GM23338 (cell line): ENCODE measurements around the gene FREY1.

ENCODE experiments used
- CREB1 ChIP-seq: fragments of 250-450 bp; sonication (Bioruptor Pico); IDR thresholded peaks from 2 replicates; pipeline ENCODE4 v1.5.0; 2020; ENCODE audit warnings: low read depth, mild to moderate bottlenecking, moderate library complexity
- ETS1 ChIP-seq: IDR thresholded peaks from 2 replicates; pipeline ENCODE4 v1.6.1; 2016; ENCODE audit warnings: antibody characterized with exemption
- EZH2 ChIP-seq: fragments of 200-600 bp; sonication (generic); IDR thresholded peaks from one replicate; pipeline ENCODE4 v1.8.0; 2017; ENCODE audit warnings: antibody characterized with exemption, mild to moderate bottlenecking, low read depth; ENCODE audit not compliant: unreplicated experiment
- EZH2phosphoT487 ChIP-seq: fragments of 200-600 bp; sonication (generic); IDR thresholded peaks from one replicate; pipeline ENCODE4 v1.8.1; 2018; ENCODE audit warnings: antibody characterized with exemption; ENCODE audit not compliant: unreplicated experiment
- JUNB ChIP-seq: IDR thresholded peaks from one replicate; pipeline ENCODE4 v1.6.1; 2016; ENCODE audit warnings: antibody characterized with exemption; ENCODE audit not compliant: unreplicated experiment
- NANOG ChIP-seq: IDR thresholded peaks from 2 replicates; pipeline ENCODE4 v1.6.1; 2016; ENCODE audit warnings: antibody characterized with exemption, borderline replicate concordance
- POLR2AphosphoS5 ChIP-seq: IDR thresholded peaks from 2 replicates; pipeline ENCODE4 v1.6.1; 2016; ENCODE audit warnings: antibody characterized with exemption, low read depth
- TF ChIP-seq, protein P1 (sequence below), 2 experiments: fragments of 200-600 bp in 1 of 2; sonication (generic) in 1 of 2; conservative IDR thresholded peaks; 2 replicates each; pipeline versions ENCODE4 v1.5.1 to v1.6.1; 2016 to 2017; ENCODE audit warnings: antibody characterized with exemption in 2 of 2, low read depth in 2 of 2, mild to moderate bottlenecking in 2 of 2, moderate library complexity in 1 of 2
- TF ChIP-seq, protein P2 (sequence below): IDR thresholded peaks from one replicate; pipeline ENCODE4 v1.6.1; 2018; ENCODE audit warnings: antibody characterized with exemption; ENCODE audit not compliant: unreplicated experiment

DNA sequence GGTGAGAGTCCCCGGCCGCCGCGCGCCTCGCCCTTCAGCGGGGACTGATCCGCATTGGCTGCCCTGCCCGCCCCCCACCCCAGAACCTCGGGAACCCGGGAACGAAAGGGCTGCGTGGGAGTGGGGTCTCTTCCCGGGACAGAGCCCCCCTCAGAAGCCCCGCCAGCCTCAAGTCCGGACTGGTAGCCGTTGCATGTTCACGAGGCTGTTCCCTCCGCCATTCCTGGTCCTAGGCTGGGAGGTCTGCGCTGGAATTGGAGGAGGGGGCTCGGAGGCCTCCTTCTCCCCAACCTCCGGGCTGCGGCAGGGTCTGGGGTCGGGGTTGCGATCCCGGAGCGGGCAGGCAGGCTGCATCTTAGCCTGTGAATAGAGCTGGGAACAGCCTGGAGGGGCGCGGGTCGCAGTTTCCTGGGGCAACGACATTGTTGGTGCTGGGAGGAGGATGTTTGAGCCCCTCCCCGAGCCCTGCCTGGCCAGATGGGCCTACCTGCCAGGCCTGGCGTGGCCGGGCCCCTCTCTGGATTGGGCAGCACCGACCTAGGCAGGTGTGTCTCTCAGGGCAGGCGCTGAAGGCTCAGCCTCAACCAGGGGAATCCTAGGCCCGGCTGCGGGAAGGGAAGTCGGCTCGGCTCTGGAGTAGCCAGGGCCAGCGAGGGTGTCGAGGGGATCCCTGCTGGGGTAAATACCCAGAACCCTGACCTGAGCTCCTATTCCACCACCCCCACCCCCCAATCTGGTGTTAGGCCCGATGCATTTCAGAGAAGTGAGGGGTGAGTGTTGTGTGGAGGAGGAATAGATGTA lies 20.9 kb downstream of the FREY1 start:
- TF ChIP-seq, protein P1, sequence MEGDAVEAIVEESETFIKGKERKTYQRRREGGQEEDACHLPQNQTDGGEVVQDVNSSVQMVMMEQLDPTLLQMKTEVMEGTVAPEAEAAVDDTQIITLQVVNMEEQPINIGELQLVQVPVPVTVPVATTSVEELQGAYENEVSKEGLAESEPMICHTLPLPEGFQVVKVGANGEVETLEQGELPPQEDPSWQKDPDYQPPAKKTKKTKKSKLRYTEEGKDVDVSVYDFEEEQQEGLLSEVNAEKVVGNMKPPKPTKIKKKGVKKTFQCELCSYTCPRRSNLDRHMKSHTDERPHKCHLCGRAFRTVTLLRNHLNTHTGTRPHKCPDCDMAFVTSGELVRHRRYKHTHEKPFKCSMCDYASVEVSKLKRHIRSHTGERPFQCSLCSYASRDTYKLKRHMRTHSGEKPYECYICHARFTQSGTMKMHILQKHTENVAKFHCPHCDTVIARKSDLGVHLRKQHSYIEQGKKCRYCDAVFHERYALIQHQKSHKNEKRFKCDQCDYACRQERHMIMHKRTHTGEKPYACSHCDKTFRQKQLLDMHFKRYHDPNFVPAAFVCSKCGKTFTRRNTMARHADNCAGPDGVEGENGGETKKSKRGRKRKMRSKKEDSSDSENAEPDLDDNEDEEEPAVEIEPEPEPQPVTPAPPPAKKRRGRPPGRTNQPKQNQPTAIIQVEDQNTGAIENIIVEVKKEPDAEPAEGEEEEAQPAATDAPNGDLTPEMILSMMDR (conservative IDR thresholded peaks at IDR 0.05; ENCODE audit: low read depth in 2 of 2), result no peak
- TF ChIP-seq CREB1 (CRISPR knock-in tag) (no peak), POLR2AphosphoS5 (0 out of 2 replicates have a peak, but pooled peaks have one; percentile 7), ETS1 (no peak), EZH2phosphoT487 (no peak), NANOG (no peak), JUNB (no peak), EZH2 (no peak)
- TF ChIP-seq, protein P2, sequence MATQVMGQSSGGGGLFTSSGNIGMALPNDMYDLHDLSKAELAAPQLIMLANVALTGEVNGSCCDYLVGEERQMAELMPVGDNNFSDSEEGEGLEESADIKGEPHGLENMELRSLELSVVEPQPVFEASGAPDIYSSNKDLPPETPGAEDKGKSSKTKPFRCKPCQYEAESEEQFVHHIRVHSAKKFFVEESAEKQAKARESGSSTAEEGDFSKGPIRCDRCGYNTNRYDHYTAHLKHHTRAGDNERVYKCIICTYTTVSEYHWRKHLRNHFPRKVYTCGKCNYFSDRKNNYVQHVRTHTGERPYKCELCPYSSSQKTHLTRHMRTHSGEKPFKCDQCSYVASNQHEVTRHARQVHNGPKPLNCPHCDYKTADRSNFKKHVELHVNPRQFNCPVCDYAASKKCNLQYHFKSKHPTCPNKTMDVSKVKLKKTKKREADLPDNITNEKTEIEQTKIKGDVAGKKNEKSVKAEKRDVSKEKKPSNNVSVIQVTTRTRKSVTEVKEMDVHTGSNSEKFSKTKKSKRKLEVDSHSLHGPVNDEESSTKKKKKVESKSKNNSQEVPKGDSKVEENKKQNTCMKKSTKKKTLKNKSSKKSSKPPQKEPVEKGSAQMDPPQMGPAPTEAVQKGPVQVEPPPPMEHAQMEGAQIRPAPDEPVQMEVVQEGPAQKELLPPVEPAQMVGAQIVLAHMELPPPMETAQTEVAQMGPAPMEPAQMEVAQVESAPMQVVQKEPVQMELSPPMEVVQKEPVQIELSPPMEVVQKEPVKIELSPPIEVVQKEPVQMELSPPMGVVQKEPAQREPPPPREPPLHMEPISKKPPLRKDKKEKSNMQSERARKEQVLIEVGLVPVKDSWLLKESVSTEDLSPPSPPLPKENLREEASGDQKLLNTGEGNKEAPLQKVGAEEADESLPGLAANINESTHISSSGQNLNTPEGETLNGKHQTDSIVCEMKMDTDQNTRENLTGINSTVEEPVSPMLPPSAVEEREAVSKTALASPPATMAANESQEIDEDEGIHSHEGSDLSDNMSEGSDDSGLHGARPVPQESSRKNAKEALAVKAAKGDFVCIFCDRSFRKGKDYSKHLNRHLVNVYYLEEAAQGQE, result no peak
